Measurements from ENCODE around the gene KLHL30.

Gene KLHL30

GRCh38 chr2:238120463-238121298, 17.8 kb upstream of the KLHL30 start:
- peak; percentile 62 for DNase-seq

- no peak for DNase-seq
These were observed 16.8 kb upstream of the KLHL30 start for GRCh38 chr2:238121511-238122286.

GRCh38 chr2:238122287-238123217, 15.9 kb upstream of the KLHL30 start:
- no peak for DNase-seq

- DNase-seq = no peak
These were observed 15.1 kb upstream of the KLHL30 start for GRCh38 chr2:238123218-238123971.

- no peak for DNase-seq
These were observed 14.4 kb upstream of the KLHL30 start for GRCh38 chr2:238123991-238124470.

- no peak for DNase-seq
These were observed 13.9 kb upstream of the KLHL30 start for GRCh38 chr2:238124488-238125126.

GRCh38 chr2:238125127-238125885, 13.2 kb upstream of the KLHL30 start:
- no peak for DNase-seq

GRCh38 chr2:238126338-238126737, 12.1 kb upstream of the KLHL30 start:
- no peak for DNase-seq

- DNase-seq = no peak
These were observed 11.7 kb upstream of the KLHL30 start for GRCh38 chr2:238126775-238127164.

- DNase-seq = peak; percentile 70
These were observed 11.1 kb upstream of the KLHL30 start for GRCh38 chr2:238127165-238128060.

GRCh38 chr2:238128061-238128440, 10.4 kb upstream of the KLHL30 start:
- DNase-seq = no peak

- DNase-seq = no peak
These were observed 9.9 kb upstream of the KLHL30 start for GRCh38 chr2:238128534-238129001.

- DNase-seq = no peak
These were observed 9.1 kb upstream of the KLHL30 start for GRCh38 chr2:238129166-238130010.

GRCh38 chr2:238130111-238130695, 8.3 kb upstream of the KLHL30 start:
- no peak for DNase-seq

GRCh38 chr2:238130696-238131628, 7.5 kb upstream of the KLHL30 start:
- DNase-seq = no peak

GRCh38 chr2:238131761-238132462, 6.6 kb upstream of the KLHL30 start:
- no peak for DNase-seq
